RCC 7860 (cell line): Measurements from ENCODE around the gene RIPOR2.
"Not testable (repeated sequence)": the region's sequence is repeated elsewhere in the genome, so short reads cannot be mapped to it uniquely, and the experiment has no call there.

ENCODE experiments used
- DNase-seq: peaks from one replicate; pipeline ENCODE4 v3.0.0-alpha.2; 2015; ENCODE audit warnings: low spot score
- FAIRE-seq: peaks from 2 replicates; lab custom pipeline; 2012; peaks lifted over from hg19 to GRCh38; lab: Jason Lieb, UNC

Gene RIPOR2

GRCh38 chr6:24881376-24881775 lies 54.4 kb downstream of the RIPOR2 start:
- FAIRE-seq = no peak

GRCh38 chr6:24880451-24880850 lies 55.3 kb downstream of the RIPOR2 start:
- DNase-seq (no peak), FAIRE-seq (no peak)

More at GRCh38 chr6:24881376-24881775, 54.4 kb downstream of the RIPOR2 start:
- DNase-seq = no peak

- no peak for DNase-seq
These were observed 56.4 kb downstream of the RIPOR2 start for GRCh38 chr6:24879351-24879750.

GRCh38 chr6:24877747-24878146 lies 58.0 kb downstream of the RIPOR2 start:
- FAIRE-seq, DNase-seq: not testable (repeated sequence)

More at GRCh38 chr6:24879351-24879750, 56.4 kb downstream of the RIPOR2 start:
- no peak for FAIRE-seq

- FAIRE-seq (no peak), DNase-seq (no peak)
These were observed 59.0 kb downstream of the RIPOR2 start for GRCh38 chr6:24876499-24877465.

GRCh38 chr6:24875534-24875901 lies 60.2 kb downstream of the RIPOR2 start:
- no peak for FAIRE-seq
- no peak for DNase-seq

- FAIRE-seq = no peak
- DNase-seq = no peak
These were observed 60.8 kb downstream of the RIPOR2 start for GRCh38 chr6:24874776-24875533.

GRCh38 chr6:24874128-24874527 lies 61.6 kb downstream of the RIPOR2 start:
- FAIRE-seq = no peak
- no peak for DNase-seq

GRCh38 chr6:24872779-24873178 lies 63.0 kb downstream of the RIPOR2 start:
- FAIRE-seq (no peak), DNase-seq (no peak)

- DNase-seq (no peak), FAIRE-seq (no peak)
These were observed 67.0 kb downstream of the RIPOR2 start for GRCh38 chr6:24868765-24869164.

GRCh38 chr6:24867104-24867703 lies 68.6 kb downstream of the RIPOR2 start:
- DNase-seq = no peak
- no peak for FAIRE-seq

- FAIRE-seq = no peak
- DNase-seq = no peak
These were observed 70.6 kb downstream of the RIPOR2 start for GRCh38 chr6:24865161-24865560.

- no peak for DNase-seq
- FAIRE-seq = no peak
These were observed 71.4 kb downstream of the RIPOR2 start for GRCh38 chr6:24864343-24864742.

GRCh38 chr6:24861934-24862333 lies 73.8 kb downstream of the RIPOR2 start:
- FAIRE-seq = no peak

GRCh38 chr6:24859608-24860200 lies 76.1 kb downstream of the RIPOR2 start:
- no peak for DNase-seq
- FAIRE-seq = no peak

More at GRCh38 chr6:24861934-24862333, 73.8 kb downstream of the RIPOR2 start:
- DNase-seq = no peak

GRCh38 chr6:24859132-24859531 lies 76.6 kb downstream of the RIPOR2 start:
- FAIRE-seq = no peak
- no peak for DNase-seq

- DNase-seq (no peak), FAIRE-seq (no peak)
These were observed 77.5 kb downstream of the RIPOR2 start for GRCh38 chr6:24858177-24858653.

- FAIRE-seq (no peak), DNase-seq (no peak)
These were observed 78.7 kb downstream of the RIPOR2 start for GRCh38 chr6:24856901-24857670.

GRCh38 chr6:24856246-24856599 lies 79.5 kb downstream of the RIPOR2 start:
- DNase-seq (no peak), FAIRE-seq (no peak)
